Measurements from ENCODE around the gene SLCO2B1.

The SLCO2B1 gene

DNA sequence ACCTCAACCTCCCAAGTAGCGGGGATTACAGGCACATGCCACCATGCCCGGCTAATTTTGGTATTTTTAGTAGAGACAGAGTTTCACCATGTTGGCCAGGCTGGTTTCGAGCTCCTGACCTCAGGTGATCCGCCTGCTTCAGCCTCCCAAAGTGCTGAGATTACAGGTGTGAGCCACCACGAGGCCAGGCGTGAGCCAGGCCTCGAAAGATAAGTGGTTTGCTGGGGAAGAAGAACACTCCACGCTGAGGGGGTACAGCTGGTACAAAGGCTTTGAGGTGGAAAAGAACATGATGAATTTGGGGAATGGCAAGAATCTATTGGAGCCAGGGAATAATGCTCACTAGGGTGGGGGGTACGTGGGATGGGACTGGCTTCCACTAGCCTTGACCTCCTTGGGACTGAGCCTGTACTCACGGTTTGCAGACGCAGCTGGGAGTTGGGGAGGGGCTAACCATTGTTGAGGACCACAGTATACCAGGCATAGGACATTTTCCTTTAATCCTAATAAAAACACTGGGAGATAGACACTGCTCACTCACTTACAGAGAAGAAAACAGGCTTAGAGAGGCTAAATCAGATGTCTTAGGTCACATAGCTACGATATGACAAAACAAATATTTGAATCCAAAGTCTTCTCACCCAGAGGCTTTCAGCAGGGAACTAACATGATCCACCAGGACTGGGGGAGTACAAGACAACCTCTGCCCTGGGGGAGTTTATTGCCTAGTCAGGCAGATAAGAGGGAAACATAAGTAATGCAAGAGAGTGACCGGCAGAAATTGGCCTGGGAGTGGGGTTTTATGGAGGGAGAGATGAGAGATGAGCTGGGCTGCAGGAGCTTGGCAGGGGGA is 4.9 kb downstream of the SLCO2B1 start:
- no peak overlapping the region for H3K4me3 ChIP-seq (replicated peaks; ENCODE audit: low read depth, low read length)
- TF ChIP-seq CTCF (IDR thresholded peaks at IDR 0.05; ENCODE audit: low read depth, low read length, missing control alignments), result no peak
- no peak for DNase-seq (ENCODE audit: extremely low read depth, low read depth)

DNA sequence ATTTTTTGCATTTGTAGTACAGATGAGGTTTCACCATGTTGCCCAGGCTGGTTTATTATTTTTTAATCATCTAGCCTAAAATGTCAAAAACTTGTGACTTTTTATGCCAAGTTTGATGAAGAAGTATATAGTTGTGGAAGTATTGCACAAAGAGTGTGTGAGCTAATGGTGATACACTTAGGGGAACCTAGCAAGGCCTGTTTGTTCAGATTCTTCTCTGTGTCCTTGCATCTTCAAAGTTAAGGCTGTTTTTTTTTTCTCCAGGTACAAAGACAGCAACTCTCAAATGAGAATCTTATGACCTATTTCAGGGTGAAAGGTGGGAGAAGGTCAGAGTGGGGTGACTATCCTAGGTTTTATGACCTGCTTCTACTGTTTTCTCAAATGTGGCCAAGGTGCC is 7.3 kb downstream of the SLCO2B1 start:
- no peak for TF ChIP-seq CTCF (IDR thresholded peaks at IDR 0.05; ENCODE audit: low read depth, low read length, missing control alignments)
- no peak for DNase-seq (ENCODE audit: extremely low read depth, low read depth)
- H3K4me3 ChIP-seq (replicated peaks; ENCODE audit: low read depth, low read length), result no peak overlapping the region

- no peak overlapping the region for H3K4me3 ChIP-seq (replicated peaks; ENCODE audit: low read depth, low read length)
- TF ChIP-seq CTCF (IDR thresholded peaks at IDR 0.05; ENCODE audit: low read depth, low read length, missing control alignments), result no peak
- no peak for DNase-seq (ENCODE audit: extremely low read depth, low read depth)
These were observed 7.8 kb downstream of the SLCO2B1 start for GRCh38 chr11:75158696-75159150.

DNA sequence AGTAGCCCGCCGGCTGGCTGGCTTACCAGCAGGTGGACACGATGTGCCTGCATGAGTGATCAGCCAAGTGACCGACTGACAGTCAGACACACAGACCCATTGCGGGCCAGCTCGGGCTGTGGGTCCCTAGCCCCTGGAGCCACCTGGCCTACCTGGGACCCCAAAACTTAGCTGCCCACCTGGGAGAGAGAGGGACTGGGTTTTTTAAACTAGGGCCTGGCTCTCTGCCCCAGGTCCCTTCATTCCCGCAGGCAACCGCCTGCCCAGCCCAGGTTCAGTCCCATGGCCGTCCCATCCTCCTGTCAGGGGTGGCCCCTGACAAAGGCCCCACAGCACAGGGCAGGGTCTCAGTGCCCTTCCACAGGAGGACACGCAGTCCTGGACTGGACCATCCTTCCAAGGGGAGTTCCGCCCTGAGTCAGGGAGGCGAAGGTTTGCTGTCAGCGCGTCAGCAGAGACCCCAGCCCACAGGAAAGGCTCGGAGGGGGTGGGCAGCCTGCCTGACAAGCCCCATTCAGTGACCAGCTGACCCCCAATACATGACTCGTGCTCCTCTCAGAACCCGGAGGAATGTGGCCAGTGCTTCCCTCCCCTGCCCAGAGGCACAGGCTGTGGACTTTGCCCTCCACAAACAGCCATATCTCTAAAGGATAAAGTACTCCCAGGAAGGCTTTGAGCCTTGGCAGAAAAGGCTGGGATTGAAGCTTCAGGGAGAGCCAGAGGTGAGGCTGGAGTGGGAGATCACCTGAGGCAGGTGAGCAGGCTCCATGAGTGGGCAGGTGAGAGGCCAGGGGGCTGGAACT is 8.4 kb downstream of the SLCO2B1 start:
- H3K4me3 ChIP-seq (replicated peaks; ENCODE audit: low read depth, low read length), result no peak overlapping the region
- DNase-seq (ENCODE audit: extremely low read depth, low read depth), result no peak
- TF ChIP-seq CTCF (IDR thresholded peaks at IDR 0.05; ENCODE audit: low read depth, low read length, missing control alignments), result no peak

- no peak for TF ChIP-seq CTCF (IDR thresholded peaks at IDR 0.05; ENCODE audit: low read depth, low read length, missing control alignments)
- no peak for DNase-seq (ENCODE audit: extremely low read depth, low read depth)
- H3K4me3 ChIP-seq (replicated peaks; ENCODE audit: low read depth, low read length), result no peak overlapping the region
These were observed 9.4 kb downstream of the SLCO2B1 start for GRCh38 chr11:75160220-75160757.

DNA sequence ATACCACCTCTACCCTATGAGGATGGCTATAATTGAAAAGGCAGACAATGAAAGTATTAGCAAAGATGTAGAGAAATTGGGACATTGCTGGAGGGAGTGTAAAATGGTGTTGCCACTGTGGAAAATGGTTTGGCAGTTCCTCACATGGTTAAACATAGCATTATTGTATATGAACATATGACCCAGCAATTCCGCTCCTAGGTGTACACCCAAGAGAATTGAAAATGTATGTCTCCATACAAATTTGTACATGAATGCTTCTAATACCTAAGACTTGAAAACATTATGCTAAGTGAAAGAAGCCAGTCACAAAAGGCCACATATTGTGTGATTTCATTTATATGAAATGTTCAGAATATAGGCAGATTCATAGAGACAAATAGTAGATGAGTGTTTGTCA is 10.0 kb downstream of the SLCO2B1 start:
- no peak for TF ChIP-seq CTCF (IDR thresholded peaks at IDR 0.05; ENCODE audit: low read depth, low read length, missing control alignments)
- DNase-seq (ENCODE audit: extremely low read depth, low read depth), result no peak
- H3K4me3 ChIP-seq (replicated peaks; ENCODE audit: low read depth, low read length), result no peak overlapping the region
